Fibroblast of the conjunctiva (primary cell): ENCODE measurements around the gene ACTL6A.

Experiments used
- DNase-seq: peaks from one replicate; pipeline ENCODE4 v3.0.0-alpha.2; 2010; ENCODE audit warnings: low read depth

Gene ACTL6A

GRCh38 chr3:179591313-179591712 lies 28.6 kb downstream of the ACTL6A start:
- no peak for DNase-seq

GRCh38 chr3:179599531-179599930 lies 36.8 kb downstream of the ACTL6A start:
- no peak for DNase-seq

- no peak for DNase-seq
Measured at GRCh38 chr3:179603321-179603720, 40.6 kb downstream of the ACTL6A start.

- DNase-seq: no peak
Measured at GRCh38 chr3:179603831-179604230, 41.1 kb downstream of the ACTL6A start.

- peak; percentile 94 for DNase-seq
Measured at GRCh38 chr3:179604321-179605078, 41.8 kb downstream of the ACTL6A start, which contains the start of the genes MRPL47 and NDUFB5. Gene MRPL47, minus strand, starts transcription at chr3:179604638. Its CDS starts 14 bp downstream, at chr3:179604624. Gene NDUFB5, plus strand, starts transcription at chr3:179604794. Its CDS starts 22 bp downstream, at chr3:179604816.

- DNase-seq: no peak
Measured at GRCh38 chr3:179606534-179607085, 43.9 kb downstream of the ACTL6A start.

- no peak for DNase-seq
Measured at GRCh38 chr3:179608931-179609720, 46.4 kb downstream of the ACTL6A start.

GRCh38 chr3:179610066-179610465 lies 47.3 kb downstream of the ACTL6A start:
- DNase-seq: no peak

- no peak for DNase-seq
Measured at GRCh38 chr3:179613807-179614206, 51.1 kb downstream of the ACTL6A start.

- DNase-seq: no peak
Measured at GRCh38 chr3:179615458-179616173, 52.9 kb downstream of the ACTL6A start.

GRCh38 chr3:179622023-179622422 lies 59.3 kb downstream of the ACTL6A start:
- DNase-seq: no peak

- no peak for DNase-seq
Measured at GRCh38 chr3:179624451-179624850, 61.7 kb downstream of the ACTL6A start.

- DNase-seq: no peak
Measured at GRCh38 chr3:179630753-179631451, 68.2 kb downstream of the ACTL6A start.
